NCI-H1694 (cell line): ENCODE results near the gene ZNF143.
"Not testable (repeated sequence)": the region's sequence is repeated elsewhere in the genome, so short reads cannot be mapped to it uniquely, and the experiment has no call there.

Source experiments
- DNase-seq: peaks from one replicate; lab custom pipeline; 2025; lab: John Stamatoyannopoulos, UW

ZNF143 gene

GRCh38 chr11:9498457-9499078 is 37.8 kb downstream of the ZNF143 start:
- no peak for DNase-seq

GRCh38 chr11:9506489-9507276 is 45.9 kb downstream of the ZNF143 start:
- DNase-seq = peak; percentile 53

DNA sequence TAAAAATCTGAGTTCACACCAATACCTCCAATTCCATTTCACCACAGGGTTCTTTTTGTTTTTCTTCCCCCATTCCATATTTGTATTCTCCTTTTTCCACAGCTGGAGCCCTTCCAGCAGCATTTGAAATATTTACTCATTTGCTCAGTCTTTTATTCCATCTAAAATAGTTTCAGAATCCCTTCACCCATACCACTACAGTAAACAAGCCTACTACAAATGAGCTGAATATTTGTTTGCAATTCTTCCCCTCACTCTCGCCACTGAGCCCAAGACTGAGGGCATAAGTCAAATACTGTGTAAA is 46.4 kb downstream of the ZNF143 start:
- no peak for DNase-seq

DNA sequence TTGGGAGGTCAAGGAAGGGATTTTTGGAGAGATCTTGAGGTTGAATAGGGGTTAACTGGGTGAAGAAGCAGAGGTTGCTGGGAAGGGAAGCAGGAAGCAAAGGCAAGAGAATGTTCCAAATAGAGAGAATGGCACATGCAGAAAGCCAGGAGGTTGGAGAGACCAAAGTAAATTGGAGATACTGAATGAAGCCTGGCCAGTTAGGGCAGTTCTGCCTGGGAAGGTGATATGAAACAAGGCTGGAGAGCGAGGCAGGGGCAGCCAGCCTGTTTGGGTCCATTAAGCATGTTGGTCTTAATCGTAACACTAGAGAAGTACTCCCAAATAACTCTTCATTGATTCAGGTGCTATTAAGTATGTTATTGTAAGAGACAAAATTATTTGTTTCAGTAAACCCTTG is 48.2 kb downstream of the ZNF143 start:
- no peak for DNase-seq

GRCh38 chr11:9512370-9513019 is 51.7 kb downstream of the ZNF143 start:
- no peak for DNase-seq

GRCh38 chr11:9514576-9514975 is 53.8 kb downstream of the ZNF143 start:
- DNase-seq = not testable (repeated sequence)

DNA sequence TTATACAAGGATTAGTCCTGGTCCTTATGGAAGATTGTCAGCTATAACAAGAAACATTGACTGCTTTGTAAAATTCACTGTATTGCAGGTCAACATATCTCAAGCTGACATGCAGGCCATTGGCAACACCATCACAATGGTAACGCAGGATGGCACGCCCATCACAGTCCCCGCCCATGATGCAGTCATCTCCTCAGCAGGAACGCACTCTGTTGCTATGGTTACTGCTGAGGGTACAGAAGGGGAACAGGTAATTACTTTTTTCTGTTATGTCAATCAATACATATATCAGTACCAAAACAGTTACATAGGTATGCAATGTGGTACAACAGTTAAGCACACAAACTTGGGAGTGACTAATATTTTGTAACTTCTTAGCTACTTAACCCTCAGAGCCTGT is 55.3 kb downstream of the ZNF143 start:
- no peak for DNase-seq

- DNase-seq = no peak
These were observed 58.1 kb downstream of the ZNF143 start for GRCh38 chr11:9518835-9519410.

GRCh38 chr11:9524001-9524400 is 63.2 kb downstream of the ZNF143 start:
- no peak for DNase-seq

DNA sequence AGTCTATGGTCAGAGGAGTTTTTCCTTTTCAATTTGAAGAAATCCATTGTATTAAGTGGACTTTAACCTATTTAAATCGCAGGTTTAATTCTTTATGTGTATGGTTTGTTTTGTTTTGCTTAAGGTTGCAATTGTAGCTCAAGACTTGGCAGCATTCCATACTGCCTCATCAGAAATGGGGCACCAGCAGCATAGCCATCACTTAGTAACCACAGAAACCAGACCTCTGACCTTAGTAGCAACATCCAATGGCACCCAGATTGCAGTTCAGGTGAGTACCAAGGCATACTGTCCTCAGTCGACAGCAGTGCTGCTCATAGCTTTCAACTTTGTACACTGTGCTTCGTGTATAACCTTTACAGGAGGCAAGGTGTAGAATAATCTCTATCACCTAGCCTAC is 64.3 kb downstream of the ZNF143 start:
- DNase-seq = no peak

DNA sequence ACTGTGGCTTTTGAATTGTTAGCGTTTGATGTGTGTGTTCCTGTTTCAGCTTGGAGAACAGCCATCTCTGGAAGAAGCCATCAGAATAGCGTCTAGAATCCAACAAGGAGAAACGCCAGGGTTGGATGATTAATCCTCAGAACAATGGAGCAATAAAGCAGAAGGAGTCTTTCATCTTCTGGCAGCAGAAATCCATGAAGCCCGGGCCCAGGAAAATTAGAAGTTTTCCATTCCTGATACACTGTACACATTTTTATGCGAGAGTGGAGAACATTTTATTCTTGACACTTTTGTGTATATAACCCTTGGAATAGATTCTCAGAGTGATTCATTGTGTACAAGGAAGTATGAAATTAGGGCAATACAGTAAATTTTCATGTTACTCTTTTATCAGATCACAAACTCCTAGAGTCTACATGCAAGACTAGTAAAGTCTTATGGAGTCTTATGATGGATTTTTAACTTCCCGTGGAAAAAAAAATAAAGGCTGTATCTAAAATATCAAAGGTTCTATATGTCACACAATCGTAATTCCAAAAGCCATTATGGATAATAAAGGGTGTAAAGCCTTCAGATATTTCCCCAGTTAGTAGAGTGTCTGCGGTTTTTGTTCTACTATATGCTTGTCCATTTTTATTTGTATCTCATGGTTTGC is 66.8 kb downstream of the ZNF143 start:
- no peak for DNase-seq

GRCh38 chr11:9528136-9528501 is 67.3 kb downstream of the ZNF143 start:
- no peak for DNase-seq

DNA sequence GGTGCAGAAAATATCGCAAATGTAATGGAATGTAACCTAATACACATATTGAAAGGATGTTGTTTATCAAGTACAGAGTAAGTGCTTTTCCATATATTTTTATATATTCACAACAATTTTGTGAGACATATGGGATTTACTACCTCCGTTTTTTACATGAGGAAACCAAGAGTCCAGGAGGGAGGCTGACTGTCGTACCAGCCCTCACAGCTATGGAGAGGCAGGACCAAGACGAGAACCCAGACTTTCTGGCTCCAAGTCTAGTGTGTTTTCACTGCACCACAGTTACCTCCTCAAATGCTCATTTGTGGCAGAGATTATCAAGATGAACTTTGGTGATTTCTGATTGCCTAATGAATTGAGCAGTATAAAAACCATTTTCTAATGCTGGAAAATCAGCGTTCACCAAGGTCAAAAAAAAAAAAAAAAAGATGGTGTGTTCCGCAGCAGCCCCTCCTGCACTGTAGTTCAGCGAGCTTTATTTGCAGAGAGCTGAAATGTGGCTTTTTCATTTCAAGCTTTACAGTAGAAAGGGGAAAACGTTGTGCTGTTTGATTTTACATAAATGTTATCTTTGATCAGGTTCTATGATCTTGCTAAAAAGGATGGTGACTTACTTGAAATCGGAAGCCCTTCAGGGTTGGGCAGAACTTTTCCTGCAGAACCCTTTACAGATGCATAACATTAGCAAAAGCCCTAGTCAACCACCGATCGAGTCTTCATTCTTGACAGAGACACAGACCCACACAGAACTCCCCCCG is 67.9 kb downstream of the ZNF143 start:
- no peak for DNase-seq

GRCh38 chr11:9529334-9529650 is 68.5 kb downstream of the ZNF143 start:
- peak; percentile 20 for DNase-seq

- no peak for DNase-seq
These were observed 69.3 kb downstream of the ZNF143 start for GRCh38 chr11:9530020-9530621.

GRCh38 chr11:9530901-9531625 is 70.3 kb downstream of the ZNF143 start:
- no peak for DNase-seq

DNA sequence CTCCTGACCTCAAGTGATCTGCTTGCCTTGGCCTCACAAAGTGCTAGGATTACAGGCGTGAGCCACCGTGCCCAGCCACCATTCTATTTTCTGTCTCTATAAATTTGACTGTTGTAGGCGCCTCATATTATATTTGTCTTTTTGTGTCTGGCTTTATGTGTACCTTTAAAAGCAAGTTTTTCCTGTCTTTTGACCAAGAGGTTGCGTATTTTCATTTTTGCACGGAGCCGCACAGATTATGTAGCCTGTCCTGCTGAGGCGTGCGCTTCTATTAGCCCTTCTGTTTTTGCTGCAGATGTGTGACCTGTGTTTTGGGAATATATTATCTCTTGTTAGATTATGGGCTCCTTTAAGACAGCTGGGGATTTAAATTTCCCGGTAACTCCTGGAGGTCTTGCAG is 72.2 kb downstream of the ZNF143 start:
- no peak for DNase-seq

GRCh38 chr11:9533736-9534473 is 73.1 kb downstream of the ZNF143 start:
- no peak for DNase-seq

- DNase-seq = peak; percentile 64
These were observed 74.5 kb downstream of the ZNF143 start for GRCh38 chr11:9535189-9535781.

DNA sequence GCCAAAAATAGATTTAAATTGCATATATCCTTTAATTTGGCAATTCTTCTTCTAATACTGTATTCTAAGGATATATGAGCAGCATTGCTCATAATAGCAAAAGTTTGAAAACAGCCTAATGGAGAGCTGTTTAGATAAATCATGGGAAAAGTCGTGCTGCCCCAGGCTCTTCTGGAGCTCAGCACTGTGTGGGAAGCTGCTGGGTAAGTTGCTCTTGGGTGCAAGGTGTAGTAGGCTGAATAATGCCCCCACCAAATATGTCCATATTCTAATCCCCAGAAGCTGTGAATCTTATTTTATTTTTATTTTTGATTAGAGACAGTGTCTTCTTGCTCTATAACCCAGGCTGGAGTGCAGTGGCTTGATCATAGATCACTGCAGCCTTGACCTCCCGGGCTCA is 77.7 kb downstream of the ZNF143 start:
- DNase-seq = no peak
